Measurements from ENCODE around the gene BTRC. TPM values are rescaled to one million over a fixed set of nuclear protein-coding genes. Genes with fewer than 3 reads are reported as not detected.

BTRC gene
- total RNA-seq, 2 donors from 2014 or later, result 21.8 to 31.5 TPM

DNA sequence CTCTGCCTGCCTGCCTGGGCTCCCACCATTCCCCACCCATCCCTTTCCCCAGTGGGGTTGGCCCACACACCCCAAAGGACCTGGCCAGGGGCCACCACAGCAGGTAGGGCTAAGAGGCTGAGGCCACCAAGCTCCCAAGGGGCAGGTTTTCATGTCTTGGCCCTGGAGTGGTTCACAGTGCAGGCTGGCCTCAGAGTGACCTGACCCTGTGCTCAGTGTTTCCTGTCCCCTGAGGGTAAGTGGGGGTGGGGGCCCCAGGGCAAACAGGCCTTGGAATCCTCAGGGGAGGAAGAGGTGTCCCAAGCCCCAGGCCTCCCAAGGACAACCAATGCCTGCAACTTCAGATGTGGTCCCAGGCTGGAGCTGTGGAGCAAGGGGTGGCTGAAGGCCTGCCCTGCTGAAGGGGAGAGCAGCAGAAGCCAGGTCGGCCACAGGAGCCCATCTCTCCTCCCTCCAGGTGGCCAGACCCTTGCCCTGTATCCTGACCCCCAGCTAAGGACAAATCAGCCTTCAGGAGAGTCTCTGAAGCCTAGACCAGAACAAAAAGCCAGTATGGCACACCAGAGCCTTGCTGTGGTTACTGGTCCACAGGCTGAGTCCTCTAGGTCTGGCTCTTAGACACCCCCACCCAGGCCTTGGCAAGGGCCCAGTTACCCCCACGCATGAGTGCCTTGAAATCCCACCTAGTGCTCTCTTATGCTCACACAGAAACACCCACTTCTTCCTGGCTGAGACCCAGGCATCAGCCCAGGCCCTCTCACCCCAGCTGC lies 206.5 kb downstream of the BTRC start:
- Mint-ChIP-seq H3K27me3 (ENCODE audit: low read depth) (peaks cover 16% of the 10 kb centered on the region), H3K36me3 (ENCODE audit: insufficient read depth in 2 of 2) (no peaks in the 10 kb centered on the region), H3K27ac (no peak overlapping the region), H3K4me3 (no peak overlapping the region), H3K4me1 (ENCODE audit: low read depth) (peaks cover 18% of the 10 kb centered on the region), H3K9me3 (no peaks in the 10 kb centered on the region)
- ATAC-seq (replicated peaks in 1 of 2), result no peak
- no peak for DNase-seq

DNA sequence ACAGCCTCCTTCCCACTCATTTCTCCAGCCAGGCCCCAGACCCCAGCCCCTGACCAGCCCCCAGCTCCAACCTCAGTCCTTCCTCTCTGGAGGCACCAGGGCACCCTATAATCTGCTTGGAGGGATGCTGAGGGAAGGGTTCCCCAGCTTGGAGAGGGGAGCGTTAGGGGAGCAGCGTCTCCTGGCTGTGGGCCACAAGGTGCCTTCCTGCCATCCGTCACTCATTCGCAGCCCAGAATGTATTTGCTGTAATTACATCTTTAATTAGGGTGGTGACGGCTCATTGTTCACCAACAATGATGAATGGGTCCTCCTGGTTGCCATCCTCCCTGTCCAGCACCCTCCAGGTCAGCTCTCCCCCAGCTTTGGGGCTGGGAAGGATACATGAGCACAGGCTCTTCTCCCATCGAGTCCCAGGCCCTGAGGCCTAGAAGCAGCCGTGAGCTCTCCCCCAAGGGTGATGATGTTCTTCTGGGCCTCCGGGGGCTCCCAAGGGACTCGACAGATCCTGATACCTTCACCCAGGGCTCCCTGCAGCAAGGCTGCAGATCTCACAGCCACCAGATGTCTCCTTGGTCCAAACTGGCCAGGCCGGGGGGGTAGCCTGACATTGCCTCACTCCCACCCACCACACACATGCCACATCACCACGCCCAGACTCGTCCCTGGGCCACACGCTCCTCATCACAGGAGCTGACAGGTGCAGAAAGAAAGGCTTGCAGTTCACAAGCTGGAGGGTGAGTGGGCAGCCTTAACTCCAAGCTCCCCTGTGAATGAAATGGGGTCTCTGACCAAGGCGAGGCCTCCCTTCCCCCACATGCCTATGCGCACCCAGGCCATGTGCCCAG lies 207.3 kb downstream of the BTRC start:
- Mint-ChIP-seq H3K4me3 (no peak overlapping the region), H3K4me1 (ENCODE audit: low read depth) (peaks cover 21% of the 10 kb centered on the region), H3K36me3 (ENCODE audit: insufficient read depth in 2 of 2) (no peaks in the 10 kb centered on the region), H3K9me3 (no peaks in the 10 kb centered on the region), H3K27ac (no peak overlapping the region), H3K27me3 (ENCODE audit: low read depth) (peaks cover 24% of the 10 kb centered on the region)
- DNase-seq (no peak), ATAC-seq (replicated peaks in 1 of 2) (no peak)

DNA sequence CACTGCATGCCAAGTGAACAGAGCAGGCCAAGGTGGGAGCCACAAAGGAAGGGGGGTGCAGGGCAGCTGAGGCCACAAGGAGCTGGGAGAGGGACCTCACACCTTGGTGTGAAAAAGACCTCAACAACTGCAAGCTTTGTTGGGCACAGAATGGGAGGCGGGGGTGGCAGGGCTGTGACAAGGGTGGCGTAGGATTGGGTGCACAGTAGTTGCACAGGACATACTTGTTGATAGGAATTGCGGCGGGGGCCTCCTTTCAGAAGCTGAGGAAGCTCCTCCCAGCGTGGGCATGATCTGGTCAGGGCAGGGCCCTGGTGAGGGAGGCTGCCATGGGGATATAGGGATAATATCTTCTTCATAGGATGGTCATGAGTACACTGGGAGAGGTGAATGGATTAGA lies 208.3 kb downstream of the BTRC start:
- Mint-ChIP-seq H3K4me1 (ENCODE audit: low read depth) (peaks cover 29% of the 10 kb centered on the region), H3K27me3 (ENCODE audit: low read depth) (peaks cover 33% of the 10 kb centered on the region), H3K9me3 (no peaks in the 10 kb centered on the region), H3K4me3 (no peak overlapping the region), H3K27ac (no peak overlapping the region), H3K36me3 (ENCODE audit: insufficient read depth in 2 of 2) (no peaks in the 10 kb centered on the region)
- ATAC-seq (replicated peaks in 1 of 2), result no peak
- no peak for DNase-seq

DNA sequence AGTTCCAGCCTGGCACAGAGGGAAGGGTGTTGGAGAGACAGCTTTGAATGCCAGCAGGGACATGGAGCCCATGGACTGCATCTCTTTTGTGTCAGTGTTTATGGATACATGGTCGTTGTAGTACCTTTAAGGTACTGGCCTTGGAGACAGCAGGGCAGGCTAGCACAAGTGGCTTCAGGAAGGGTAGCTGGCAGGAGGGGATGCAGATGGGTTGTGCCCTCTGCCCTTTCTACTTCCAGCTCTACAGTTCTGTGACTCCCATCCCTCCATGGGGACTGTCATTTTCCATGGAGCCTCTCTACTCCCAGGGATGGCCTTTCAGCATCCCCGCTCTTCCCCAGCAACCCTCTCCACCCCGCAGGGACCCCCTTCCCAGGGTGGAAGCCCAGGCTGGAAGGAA lies 209.0 kb downstream of the BTRC start:
- Mint-ChIP-seq H3K4me1 (ENCODE audit: low read depth) (peaks cover 26% of the 10 kb centered on the region), H3K36me3 (ENCODE audit: insufficient read depth in 2 of 2) (no peaks in the 10 kb centered on the region), H3K4me3 (no peak overlapping the region), H3K27me3 (ENCODE audit: low read depth) (peaks cover 41% of the 10 kb centered on the region), H3K9me3 (no peaks in the 10 kb centered on the region), H3K27ac (no peak overlapping the region)
- ATAC-seq (replicated peaks in 1 of 2) (no peak), DNase-seq (no peak)

DNA sequence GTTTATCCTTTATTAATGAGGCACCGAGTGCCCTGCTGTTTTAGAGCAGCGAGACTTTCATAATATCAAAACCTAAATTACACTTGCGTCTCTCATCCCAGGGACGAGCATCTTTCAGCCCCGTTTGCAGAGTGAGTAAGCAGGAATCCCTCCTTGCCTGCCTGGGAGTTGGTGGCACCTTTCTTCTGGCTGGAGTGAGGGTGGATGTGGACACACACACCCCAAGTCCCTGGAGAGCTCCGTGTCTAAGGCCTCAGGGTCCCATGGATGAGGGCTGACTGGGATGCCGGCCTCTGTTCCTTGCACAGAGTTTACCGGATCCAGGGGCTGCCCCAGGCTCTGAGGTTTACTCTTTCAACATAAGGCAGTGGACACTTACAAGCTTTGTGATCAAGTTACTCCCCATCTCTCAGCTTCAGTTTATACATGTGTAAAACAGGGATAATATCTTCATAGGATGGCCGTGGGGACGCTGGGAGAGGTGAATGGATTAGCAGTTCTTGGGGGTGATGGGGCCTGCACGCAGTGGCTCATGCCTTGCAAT lies 209.6 kb downstream of the BTRC start:
- Mint-ChIP-seq H3K4me1 (ENCODE audit: low read depth) (peaks cover 20% of the 10 kb centered on the region), H3K9me3 (no peaks in the 10 kb centered on the region), H3K27me3 (ENCODE audit: low read depth) (peaks cover 47% of the 10 kb centered on the region), H3K27ac (no peak overlapping the region), H3K4me3 (no peak overlapping the region), H3K36me3 (ENCODE audit: insufficient read depth in 2 of 2) (no peaks in the 10 kb centered on the region)
- ATAC-seq (replicated peaks in 1 of 2) (no peak), DNase-seq (no peak)

DNA sequence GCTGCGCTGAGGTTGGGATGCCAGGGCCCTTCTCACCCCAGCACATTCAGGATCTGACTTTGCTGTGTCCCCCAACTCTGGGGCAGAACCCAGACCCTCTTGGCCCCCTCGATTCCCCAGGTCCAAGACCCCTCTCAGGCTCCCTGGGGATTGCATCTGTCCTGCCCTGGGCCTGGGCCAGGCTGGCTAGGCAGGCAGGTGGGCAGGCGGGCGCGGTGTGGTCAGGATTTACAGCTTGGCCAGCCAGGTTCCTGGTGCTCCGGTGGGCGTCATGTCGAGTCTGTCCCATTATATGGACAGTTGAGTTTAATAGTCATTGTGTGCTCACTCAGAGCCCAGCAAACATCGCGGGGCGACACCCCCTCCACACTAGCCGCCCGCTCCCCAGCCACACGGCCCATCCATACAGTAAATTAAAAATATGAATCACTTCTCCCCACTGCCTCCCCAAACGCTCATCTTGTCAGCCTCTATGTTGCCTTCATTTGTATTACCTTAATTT lies 210.6 kb downstream of the BTRC start:
- no peak overlapping the region for H3K4me3 Mint-ChIP-seq
- peaks cover 56% of the 10 kb centered on the region for H3K27me3 Mint-ChIP-seq (ENCODE audit: low read depth)
- H3K4me1 Mint-ChIP-seq (ENCODE audit: low read depth), result peaks cover 15% of the 10 kb centered on the region
- ATAC-seq (replicated peaks in 1 of 2), result no peak
- H3K27ac Mint-ChIP-seq, result no peak overlapping the region
- H3K9me3 Mint-ChIP-seq, result no peaks in the 10 kb centered on the region
- DNase-seq, result no peak
- H3K36me3 Mint-ChIP-seq (ENCODE audit: insufficient read depth in 2 of 2), result no peaks in the 10 kb centered on the region

DNA sequence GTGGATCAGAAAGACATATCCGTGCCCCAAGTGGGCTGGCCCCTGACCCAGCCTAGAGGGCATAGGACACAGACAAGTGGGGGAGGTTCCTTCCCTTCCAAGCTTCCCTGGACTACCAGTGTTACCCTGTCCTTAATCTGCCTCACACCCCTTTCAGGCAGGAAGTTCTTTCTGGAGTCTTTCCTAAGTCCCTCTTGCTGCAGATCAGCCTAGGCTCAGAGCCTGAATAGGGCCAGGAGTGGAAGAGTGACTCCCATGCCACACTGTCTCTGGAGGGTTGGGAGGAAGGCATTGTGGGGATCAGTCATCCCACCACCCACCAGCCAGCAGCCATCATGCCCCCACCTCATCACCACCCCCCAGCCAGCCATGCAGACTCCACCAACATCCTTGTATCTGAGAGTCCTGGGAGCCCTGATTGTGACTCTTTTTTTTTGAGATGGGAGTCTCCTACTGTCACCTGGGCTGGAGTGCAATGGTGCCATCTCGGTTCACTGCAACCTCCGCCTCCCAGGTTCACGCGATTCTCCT lies 211.5 kb downstream of the BTRC start:
- Mint-ChIP-seq H3K27ac (no peak overlapping the region), H3K4me3 (no peak overlapping the region), H3K27me3 (ENCODE audit: low read depth) (peaks cover 60% of the 10 kb centered on the region), H3K36me3 (ENCODE audit: insufficient read depth in 2 of 2) (no peaks in the 10 kb centered on the region), H3K4me1 (ENCODE audit: low read depth) (peaks cover 20% of the 10 kb centered on the region), H3K9me3 (no peaks in the 10 kb centered on the region)
- DNase-seq (no peak), ATAC-seq (replicated peaks in 1 of 2) (no peak)

DNA sequence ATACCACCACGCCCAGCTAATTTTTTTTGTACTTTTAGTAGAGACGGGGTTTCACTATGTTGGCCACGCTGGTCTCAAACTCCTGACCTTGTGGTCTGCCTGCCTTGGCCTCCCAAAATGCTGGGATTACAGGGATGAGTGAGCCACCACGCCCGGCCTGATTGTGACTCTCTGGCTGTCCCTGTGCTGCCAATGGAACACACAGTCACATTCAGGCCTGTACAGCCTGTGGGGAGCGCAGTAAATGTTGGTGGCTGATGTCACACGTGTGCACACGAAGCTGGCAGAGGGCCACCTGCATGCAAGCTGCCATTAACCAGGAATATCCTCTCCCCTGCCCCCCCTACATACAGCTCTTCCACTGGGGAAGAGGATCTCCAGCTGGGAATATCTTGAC lies 212.0 kb downstream of the BTRC start:
- Mint-ChIP-seq H3K27ac (no peak overlapping the region), H3K4me3 (no peak overlapping the region), H3K9me3 (no peaks in the 10 kb centered on the region), H3K4me1 (ENCODE audit: low read depth) (peaks cover 20% of the 10 kb centered on the region), H3K27me3 (ENCODE audit: low read depth) (peaks cover 60% of the 10 kb centered on the region), H3K36me3 (ENCODE audit: insufficient read depth in 2 of 2) (no peaks in the 10 kb centered on the region)
- DNase-seq, result no peak
- no peak for ATAC-seq (replicated peaks in 1 of 2)

DNA sequence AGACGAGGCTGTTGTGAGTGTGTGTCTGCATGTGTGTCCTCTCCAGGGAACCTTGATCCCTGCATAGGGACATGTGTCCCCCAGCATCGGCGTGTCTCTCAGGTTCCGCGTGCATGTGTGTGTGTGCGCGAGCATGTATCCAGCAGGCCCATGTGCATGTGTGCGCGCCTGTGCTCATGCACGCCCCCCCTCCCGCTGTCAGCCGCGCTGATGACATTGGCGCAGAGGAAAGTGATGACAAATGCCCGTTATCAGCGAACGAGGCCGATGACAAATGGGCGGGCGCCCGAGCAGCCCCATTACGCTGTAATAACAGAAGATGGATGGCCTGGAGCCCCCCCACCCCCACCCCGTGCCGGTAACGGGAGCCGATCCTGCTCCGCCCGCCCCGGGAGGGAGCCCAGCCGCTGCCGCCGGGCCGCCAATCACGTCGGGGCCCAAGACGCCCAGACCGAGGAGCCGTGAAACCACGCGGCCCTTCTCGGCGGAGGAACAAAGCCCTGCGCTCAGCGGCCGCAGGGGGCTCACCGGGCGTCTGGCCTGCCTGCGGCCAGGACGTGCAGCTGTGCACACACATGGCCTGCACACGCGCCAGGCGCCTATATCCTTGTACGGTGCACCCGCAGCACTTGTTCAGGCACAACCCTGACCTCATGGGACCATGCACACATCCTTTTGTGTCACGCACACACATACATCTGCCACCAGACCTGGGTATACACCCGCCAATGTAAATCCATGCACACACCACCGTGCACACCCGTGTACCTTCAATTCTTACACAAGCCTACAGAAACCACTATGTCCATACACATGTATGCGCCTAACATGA lies 212.6 kb downstream of the BTRC start:
- H3K27me3 Mint-ChIP-seq (ENCODE audit: low read depth), result peaks cover 60% of the 10 kb centered on the region
- ATAC-seq (replicated peaks in 1 of 2), result peak in 1 of 2 donors; percentile 3
- H3K36me3 Mint-ChIP-seq (ENCODE audit: insufficient read depth in 2 of 2), result no peaks in the 10 kb centered on the region
- no peak overlapping the region for H3K27ac Mint-ChIP-seq
- H3K9me3 Mint-ChIP-seq, result no peaks in the 10 kb centered on the region
- peaks cover 20% of the 10 kb centered on the region for H3K4me1 Mint-ChIP-seq (ENCODE audit: low read depth)
- peak overlapping the region; percentile 14 to 49 for H3K4me3 Mint-ChIP-seq
- no peak for DNase-seq

DNA sequence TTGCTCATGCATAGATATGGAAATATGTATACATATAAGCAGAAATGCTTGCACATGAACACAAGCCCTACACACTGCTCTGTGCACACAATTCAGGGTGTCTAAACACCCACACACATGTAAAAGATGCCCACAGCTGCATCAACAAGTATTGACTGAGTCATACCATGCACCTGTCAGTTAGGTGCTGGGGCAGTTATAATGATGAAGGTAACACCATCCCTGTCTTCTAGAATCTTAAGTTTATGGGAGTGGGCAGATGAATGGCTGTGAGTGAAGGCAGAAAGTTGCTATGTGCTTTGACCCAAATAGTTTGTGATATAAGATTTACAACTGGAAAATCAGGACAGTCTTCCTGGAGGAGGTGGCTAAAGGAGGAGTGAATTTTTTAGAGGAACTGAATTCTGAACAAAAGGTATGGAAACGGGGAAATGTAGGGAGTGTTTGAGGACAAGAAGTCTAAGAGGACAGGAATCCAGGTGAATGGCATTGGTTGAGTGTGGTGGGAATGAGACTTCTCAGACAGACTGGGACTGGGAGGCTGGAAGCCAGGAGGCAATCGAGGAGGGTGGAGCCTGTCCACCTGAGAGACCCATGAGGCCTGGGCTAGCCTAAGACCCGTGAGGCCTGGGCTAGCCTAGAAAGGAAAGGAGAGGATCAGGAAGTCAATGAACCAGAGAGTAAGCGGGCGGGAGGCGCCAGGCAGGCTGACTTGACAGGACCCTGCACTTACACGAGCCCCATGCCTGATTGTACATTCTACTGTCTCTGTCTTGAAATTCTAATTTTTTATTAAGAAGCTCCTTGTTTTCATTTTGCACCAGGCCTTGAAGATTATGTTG lies 213.4 kb downstream of the BTRC start:
- DNase-seq, result no peak
- H3K9me3 Mint-ChIP-seq, result no peaks in the 10 kb centered on the region
- peaks cover 60% of the 10 kb centered on the region for H3K27me3 Mint-ChIP-seq (ENCODE audit: low read depth)
- ATAC-seq (replicated peaks in 1 of 2), result peak; percentile 51
- peaks cover 20% of the 10 kb centered on the region for H3K4me1 Mint-ChIP-seq (ENCODE audit: low read depth)
- no peaks in the 10 kb centered on the region for H3K36me3 Mint-ChIP-seq (ENCODE audit: insufficient read depth in 2 of 2)
- H3K27ac Mint-ChIP-seq, result no peak overlapping the region
- peak overlapping the region; percentile 14 to 35 for H3K4me3 Mint-ChIP-seq

DNA sequence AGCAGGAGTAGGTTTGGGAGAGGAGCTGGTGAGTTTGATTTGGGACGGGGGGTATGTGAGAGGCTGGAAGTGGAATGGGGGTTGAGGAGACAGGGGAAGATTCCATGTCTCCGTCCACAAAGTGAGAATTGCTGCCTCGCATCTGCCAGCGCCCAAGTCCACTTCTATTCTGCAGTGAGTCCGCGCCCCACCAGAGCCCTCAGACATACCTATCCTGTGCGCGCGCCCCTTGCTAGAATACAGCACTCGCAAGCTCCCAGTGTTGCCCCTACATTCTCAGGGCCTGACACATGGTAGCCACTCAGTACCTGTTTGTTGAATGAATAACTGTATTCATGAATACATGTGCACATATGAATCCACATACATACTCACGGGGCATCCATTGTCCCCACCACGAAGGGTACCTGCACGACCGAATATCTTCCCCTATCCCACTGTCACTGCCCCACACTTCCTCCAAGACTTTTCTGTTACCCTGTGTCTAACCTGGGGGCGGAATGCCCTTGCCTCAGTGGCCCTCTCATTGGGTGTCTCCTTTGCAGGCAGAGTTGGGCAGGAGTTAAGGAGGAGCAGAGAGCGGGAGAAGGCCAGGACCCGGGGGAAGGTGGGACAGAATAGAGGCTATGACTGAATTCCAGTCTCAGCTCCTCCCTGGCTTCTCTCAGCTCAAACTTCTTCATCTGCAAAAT lies 214.2 kb downstream of the BTRC start:
- ATAC-seq (replicated peaks in 1 of 2) (no peak), DNase-seq (no peak)
- H3K27ac Mint-ChIP-seq, result no peak overlapping the region
- H3K27me3 Mint-ChIP-seq (ENCODE audit: low read depth), result peaks cover 60% of the 10 kb centered on the region
- H3K36me3 Mint-ChIP-seq (ENCODE audit: insufficient read depth in 2 of 2), result no peaks in the 10 kb centered on the region
- H3K4me3 Mint-ChIP-seq, result peak overlapping the region in 1 of 2 donors; percentile 42
- no peaks in the 10 kb centered on the region for H3K9me3 Mint-ChIP-seq
- peaks cover 20% of the 10 kb centered on the region for H3K4me1 Mint-ChIP-seq (ENCODE audit: low read depth)

All from activated T-cell treated with anti-CD3 and anti-CD28 coated beads, Interleukin-2, amount 50 U/mL, for 72 hours (primary cell).